Spleen (tissue), 11 donors: ENCODE results near the gene PDK4. TPM values are rescaled to one million over a fixed set of nuclear protein-coding genes. Genes with fewer than 3 reads are reported as not detected.

Source experiments
- DNase-seq: peaks from one replicate; pipeline ENCODE4 v3.0.0-alpha.2; 2020
- H3K27ac ChIP-seq, 8 donors: fragments of 200-600 bp; sonication (generic) in 7 of 8; 1 replicate in 4 of 8; 2 replicates in 4 of 8; pipeline versions ENCODE4 v1.5.0 to v1.8.0; 2016 to 2021; ENCODE audit warnings: inconsistent platforms in 4 of 8, mild to moderate bottlenecking in 4 of 8, moderate library complexity in 1 of 8
- H3K27me3 ChIP-seq, 7 donors: fragments of 200-600 bp; sonication (generic) in 6 of 7; replicated peaks in 1 of 7; 1 replicate in 4 of 7; 2 replicates in 3 of 7; pipeline versions ENCODE4 v1.5.0 to v1.8.0; 2016 to 2021; ENCODE audit warnings: inconsistent platforms in 3 of 7, mild to moderate bottlenecking in 1 of 7
- H3K36me3 ChIP-seq, 6 donors: fragments of 200-600 bp; sonication (generic) in 5 of 6; 1 replicate in 4 of 6; 2 replicates in 2 of 6; pipeline versions ENCODE4 v1.5.0 to v1.8.0; 2016 to 2021; ENCODE audit warnings: inconsistent platforms in 2 of 6
- H3K4me1 ChIP-seq, 6 donors: fragments of 200-600 bp; sonication (generic) in 5 of 6; 1 replicate in 3 of 6; 2 replicates in 3 of 6; pipeline versions ENCODE4 v1.5.0 to v1.8.0; 2016 to 2021; ENCODE audit warnings: inconsistent platforms in 3 of 6
- H3K4me3 ChIP-seq, 8 donors: fragments of 200-600 bp; sonication (generic) in 7 of 8; 1 replicate in 4 of 8; 2 replicates in 4 of 8; pipeline versions ENCODE4 v1.5.0 to v1.8.0; 2016 to 2021; ENCODE audit warnings: inconsistent platforms in 4 of 8, mild to moderate bottlenecking in 4 of 8, moderate library complexity in 2 of 8
- H3K9me3 ChIP-seq, 8 donors: fragments of 200-600 bp; sonication (generic) in 7 of 8; 1 replicate in 4 of 8; 2 replicates in 4 of 8; pipeline versions ENCODE4 v1.5.0 to v1.8.0; 2016 to 2021; ENCODE audit warnings: inconsistent platforms in 4 of 8
- CTCF ChIP-seq, 11 experiments: fragments of 200-600 bp in 7 of 11; fragments of 450-650 bp in 4 of 11; sonication (generic) in 4 of 11; IDR thresholded peaks in 8 of 11; conservative IDR thresholded peaks in 3 of 11; 1 replicate in 7 of 11; 2 replicates in 4 of 11; pipeline versions ENCODE4 v1.4.0 to v1.8.0; 2016 to 2021; ENCODE audit warnings: antibody characterized with exemption in 11 of 11, inconsistent platforms in 4 of 11, mild to moderate bottlenecking in 1 of 11
- POLR2A ChIP-seq, 3 donors: fragments of 450-650 bp; IDR thresholded peaks; one replicate each; pipeline ENCODE4 v1.5.1; 2017; ENCODE audit warnings: antibody characterized with exemption in 3 of 3, mild to moderate bottlenecking in 1 of 3
- POLR2AphosphoS5 ChIP-seq, 3 donors: sonication (generic); formaldehyde crosslinking; IDR thresholded peaks; one replicate each; pipeline ENCODE4 v1.5.1; 2017; ENCODE audit warnings: antibody characterized with exemption in 3 of 3
- WGBS, 5 donors: extraction: QIAGEN DNeasy Blood & Tissue Kit in 3 of 5; methylation state at CpG; one replicate each; pipeline versions ENCODE4 v1.1.5 to v1.1.7; 2013 to 2018; 5-methylcytosine and 5-hydroxymethylcytosine counted together
- intact Hi-C: fragments of 100-400 bp; cut with DNase I; formaldehyde crosslinking; loops from one replicate; pipeline ENCODE4 v1.15.0; 2023; ENCODE audit warnings: low total_unique reads
- polyA plus RNA-seq, 3 donors: library from polyadenylated mRNA; stranded (reverse); fragments of 200-250 nt; gene quantifications; one replicate each; pipeline ENCODE4 v1.2.1, GENCODE V29; 2013
- total RNA-seq, 7 donors: library from RNA; depleted of rRNA in 3 of 7; stranded (reverse); fragments of >200 nt in 3 of 7; fragmentation: NEBNext Ultra II Directional in 4 of 7; extraction: Animal tissue kit (Norgen Biotek cat#: 25700) in 4 of 7; gene quantifications; one replicate each; pipeline versions ENCODE4 v1.1.0 to v1.2.1, GENCODE V29; 2016 to 2021
- donor health status: healthy with polysubstance abuse.
- donor health status: DM: no; HTN: no; CAD: no; lungs with moderate emphysema.
- donor health status: DM: no; HTN: no; CAD: no.
- donor health status: Bipolar disorder and iron deficiency.
- donor health status: healthy.
- donor health status: DM: no; HTN: no; CAD: no.
- donor health status: DM: yes; HTN: yes; CAD: no.

The PDK4 gene
- total and polyA plus RNA-seq, 10 donors: 21.1 to 1,055 (median 167) TPM

GRCh38 chr7:95632609-95633008, 36.3 kb upstream of the PDK4 start:
- no peaks in the 10 kb centered on the region for H3K9me3 ChIP-seq
- no peak overlapping the region for H3K27ac ChIP-seq
- intact Hi-C loops: no loop called here
- TF ChIP-seq CTCF (IDR thresholded peaks at IDR 0.05 in 8 of 11, conservative IDR thresholded peaks at IDR 0.05 in 3 of 11) (no peak), POLR2AphosphoS5 (IDR thresholded peaks at IDR 0.05) (no peak), POLR2A (IDR thresholded peaks at IDR 0.05) (no peak)
- WGBS, 5 donors: 0 to 61% (median 0%) methylated on average over 1 of the region's 1 CpG
- no peaks in the 10 kb centered on the region for H3K27me3 ChIP-seq
- no peaks in the 10 kb centered on the region for H3K36me3 ChIP-seq
- DNase-seq: no peak
- H3K4me1 ChIP-seq: peaks cover 0 to 7% (median 0%) of the 10 kb centered on the region in 6 donors
- H3K4me3 ChIP-seq: no peak overlapping the region

GRCh38 chr7:95631527-95631926, 35.2 kb upstream of the PDK4 start:
- Histone ChIP-seq H3K9me3 (no peaks in the 10 kb centered on the region), H3K27me3 (no peaks in the 10 kb centered on the region), H3K4me3 (no peak overlapping the region), H3K36me3 (no peaks in the 10 kb centered on the region), H3K27ac (peak overlapping the region in 3 of 8 donors; percentile 6 to 19 (median 12)), H3K4me1 (peaks cover 0 to 7% (median 0%) of the 10 kb centered on the region in 6 donors)
- WGBS, 5 donors: 68 to 99% (median 71%) methylated on average over 7 of the region's 7 CpGs
- TF ChIP-seq POLR2AphosphoS5 (IDR thresholded peaks at IDR 0.05) (no peak), POLR2A (IDR thresholded peaks at IDR 0.05) (no peak)
- intact Hi-C loops: no loop called here
- DNase-seq: no peak

- no peak overlapping the region for H3K4me3 ChIP-seq
- no peaks in the 10 kb centered on the region for H3K9me3 ChIP-seq
- 64 to 78% (median 66%) methylated on average over 6 of the region's 6 CpGs for WGBS, 5 donors
- peaks cover 0 to 3% (median 0%) of the 10 kb centered on the region in 6 donors for H3K4me1 ChIP-seq
- no peaks in the 10 kb centered on the region for H3K27me3 ChIP-seq
- intact Hi-C loops: no loop called here
- H3K27ac ChIP-seq: peak overlapping the region in 4 of 8 donors; percentile 6 to 19 (median 12)
- TF ChIP-seq POLR2A (IDR thresholded peaks at IDR 0.05) (no peak), POLR2AphosphoS5 (IDR thresholded peaks at IDR 0.05) (no peak), CTCF (IDR thresholded peaks at IDR 0.05 in 8 of 11, conservative IDR thresholded peaks at IDR 0.05 in 3 of 11) (no peak)
- H3K36me3 ChIP-seq: no peaks in the 10 kb centered on the region
- no peak for DNase-seq
These were observed 34.6 kb upstream of the PDK4 start for GRCh38 chr7:95630702-95631458.

GRCh38 chr7:95628831-95629439, 32.6 kb upstream of the PDK4 start:
- intact Hi-C loops: no loop called here
- TF ChIP-seq POLR2AphosphoS5 (IDR thresholded peaks at IDR 0.05) (peak in 1 of 3 donors; percentile 40), CTCF (IDR thresholded peaks at IDR 0.05 in 8 of 11, conservative IDR thresholded peaks at IDR 0.05 in 3 of 11) (peak in 1 of 11 experiments; percentile 11), POLR2A (IDR thresholded peaks at IDR 0.05) (no peak)
- Histone ChIP-seq H3K4me3 (no peak overlapping the region), H3K27me3 (no peaks in the 10 kb centered on the region), H3K36me3 (no peaks in the 10 kb centered on the region), H3K27ac (peak overlapping the region in 2 of 8 donors; percentile 24 to 29), H3K4me1 (peaks cover 0 to 3% (median 0%) of the 10 kb centered on the region in 6 donors), H3K9me3 (no peaks in the 10 kb centered on the region)
- 75 to 92% (median 81%) methylated on average over 5 of the region's 5 CpGs for WGBS, 5 donors
- DNase-seq: no peak
